Measurements from ENCODE around the gene SHF.

The SHF gene

GRCh38 chr15:45182996-45183395, 4.8 kb downstream of the SHF start (continued):
- no peak for TF ChIP-seq PRDM10 (tag by site-specific recombination; IDR thresholded peaks at IDR 0.05)
- TF ChIP-seq ZFP37 (tag by site-specific recombination; IDR thresholded peaks at IDR 0.05), result no peak
- TF ChIP-seq RBAK (tag by site-specific recombination; IDR thresholded peaks at IDR 0.05), result no peak
- TF ChIP-seq ZNF518A (tag by site-specific recombination; conservative IDR thresholded peaks at IDR 0.05; ENCODE audit: low read depth), result no peak
- TF ChIP-seq, protein P1, sequence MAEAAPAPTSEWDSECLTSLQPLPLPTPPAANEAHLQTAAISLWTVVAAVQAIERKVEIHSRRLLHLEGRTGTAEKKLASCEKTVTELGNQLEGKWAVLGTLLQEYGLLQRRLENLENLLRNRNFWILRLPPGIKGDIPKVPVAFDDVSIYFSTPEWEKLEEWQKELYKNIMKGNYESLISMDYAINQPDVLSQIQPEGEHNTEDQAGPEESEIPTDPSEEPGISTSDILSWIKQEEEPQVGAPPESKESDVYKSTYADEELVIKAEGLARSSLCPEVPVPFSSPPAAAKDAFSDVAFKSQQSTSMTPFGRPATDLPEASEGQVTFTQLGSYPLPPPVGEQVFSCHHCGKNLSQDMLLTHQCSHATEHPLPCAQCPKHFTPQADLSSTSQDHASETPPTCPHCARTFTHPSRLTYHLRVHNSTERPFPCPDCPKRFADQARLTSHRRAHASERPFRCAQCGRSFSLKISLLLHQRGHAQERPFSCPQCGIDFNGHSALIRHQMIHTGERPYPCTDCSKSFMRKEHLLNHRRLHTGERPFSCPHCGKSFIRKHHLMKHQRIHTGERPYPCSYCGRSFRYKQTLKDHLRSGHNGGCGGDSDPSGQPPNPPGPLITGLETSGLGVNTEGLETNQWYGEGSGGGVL (tag by site-specific recombination; IDR thresholded peaks at IDR 0.05), result no peak
- no peak for TF ChIP-seq ZNF16 (tag by site-specific recombination; IDR thresholded peaks at IDR 0.05; ENCODE audit: low read depth)
- TF ChIP-seq, protein P2, sequence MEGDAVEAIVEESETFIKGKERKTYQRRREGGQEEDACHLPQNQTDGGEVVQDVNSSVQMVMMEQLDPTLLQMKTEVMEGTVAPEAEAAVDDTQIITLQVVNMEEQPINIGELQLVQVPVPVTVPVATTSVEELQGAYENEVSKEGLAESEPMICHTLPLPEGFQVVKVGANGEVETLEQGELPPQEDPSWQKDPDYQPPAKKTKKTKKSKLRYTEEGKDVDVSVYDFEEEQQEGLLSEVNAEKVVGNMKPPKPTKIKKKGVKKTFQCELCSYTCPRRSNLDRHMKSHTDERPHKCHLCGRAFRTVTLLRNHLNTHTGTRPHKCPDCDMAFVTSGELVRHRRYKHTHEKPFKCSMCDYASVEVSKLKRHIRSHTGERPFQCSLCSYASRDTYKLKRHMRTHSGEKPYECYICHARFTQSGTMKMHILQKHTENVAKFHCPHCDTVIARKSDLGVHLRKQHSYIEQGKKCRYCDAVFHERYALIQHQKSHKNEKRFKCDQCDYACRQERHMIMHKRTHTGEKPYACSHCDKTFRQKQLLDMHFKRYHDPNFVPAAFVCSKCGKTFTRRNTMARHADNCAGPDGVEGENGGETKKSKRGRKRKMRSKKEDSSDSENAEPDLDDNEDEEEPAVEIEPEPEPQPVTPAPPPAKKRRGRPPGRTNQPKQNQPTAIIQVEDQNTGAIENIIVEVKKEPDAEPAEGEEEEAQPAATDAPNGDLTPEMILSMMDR (tag by site-specific recombination; IDR thresholded peaks at IDR 0.05), result no peak
- TF ChIP-seq, protein P3, sequence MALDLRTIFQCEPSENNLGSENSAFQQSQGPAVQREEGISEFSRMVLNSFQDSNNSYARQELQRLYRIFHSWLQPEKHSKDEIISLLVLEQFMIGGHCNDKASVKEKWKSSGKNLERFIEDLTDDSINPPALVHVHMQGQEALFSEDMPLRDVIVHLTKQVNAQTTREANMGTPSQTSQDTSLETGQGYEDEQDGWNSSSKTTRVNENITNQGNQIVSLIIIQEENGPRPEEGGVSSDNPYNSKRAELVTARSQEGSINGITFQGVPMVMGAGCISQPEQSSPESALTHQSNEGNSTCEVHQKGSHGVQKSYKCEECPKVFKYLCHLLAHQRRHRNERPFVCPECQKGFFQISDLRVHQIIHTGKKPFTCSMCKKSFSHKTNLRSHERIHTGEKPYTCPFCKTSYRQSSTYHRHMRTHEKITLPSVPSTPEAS (tag by site-specific recombination; IDR thresholded peaks at IDR 0.05), result no peak
- TF ChIP-seq GLI2 (tag by site-specific recombination; IDR thresholded peaks at IDR 0.05; ENCODE audit: borderline replicate concordance, low read depth), result no peak
- TF ChIP-seq ZNF654 (tag by site-specific recombination; IDR thresholded peaks at IDR 0.05; ENCODE audit: low read depth), result no peak
- TF ChIP-seq, protein P4, sequence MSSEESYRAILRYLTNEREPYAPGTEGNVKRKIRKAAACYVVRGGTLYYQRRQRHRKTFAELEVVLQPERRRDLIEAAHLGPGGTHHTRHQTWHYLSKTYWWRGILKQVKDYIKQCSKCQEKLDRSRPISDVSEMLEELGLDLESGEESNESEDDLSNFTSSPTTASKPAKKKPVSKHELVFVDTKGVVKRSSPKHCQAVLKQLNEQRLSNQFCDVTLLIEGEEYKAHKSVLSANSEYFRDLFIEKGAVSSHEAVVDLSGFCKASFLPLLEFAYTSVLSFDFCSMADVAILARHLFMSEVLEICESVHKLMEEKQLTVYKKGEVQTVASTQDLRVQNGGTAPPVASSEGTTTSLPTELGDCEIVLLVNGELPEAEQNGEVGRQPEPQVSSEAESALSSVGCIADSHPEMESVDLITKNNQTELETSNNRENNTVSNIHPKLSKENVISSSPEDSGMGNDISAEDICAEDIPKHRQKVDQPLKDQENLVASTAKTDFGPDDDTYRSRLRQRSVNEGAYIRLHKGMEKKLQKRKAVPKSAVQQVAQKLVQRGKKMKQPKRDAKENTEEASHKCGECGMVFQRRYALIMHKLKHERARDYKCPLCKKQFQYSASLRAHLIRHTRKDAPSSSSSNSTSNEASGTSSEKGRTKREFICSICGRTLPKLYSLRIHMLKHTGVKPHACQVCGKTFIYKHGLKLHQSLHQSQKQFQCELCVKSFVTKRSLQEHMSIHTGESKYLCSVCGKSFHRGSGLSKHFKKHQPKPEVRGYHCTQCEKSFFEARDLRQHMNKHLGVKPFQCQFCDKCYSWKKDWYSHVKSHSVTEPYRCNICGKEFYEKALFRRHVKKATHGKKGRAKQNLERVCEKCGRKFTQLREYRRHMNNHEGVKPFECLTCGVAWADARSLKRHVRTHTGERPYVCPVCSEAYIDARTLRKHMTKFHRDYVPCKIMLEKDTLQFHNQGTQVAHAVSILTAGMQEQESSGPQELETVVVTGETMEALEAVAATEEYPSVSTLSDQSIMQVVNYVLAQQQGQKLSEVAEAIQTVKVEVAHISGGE (tag by site-specific recombination; conservative IDR thresholded peaks at IDR 0.05; ENCODE audit: low read depth), result no peak
